ENCODE data around the gene MYLK2.

DNA sequence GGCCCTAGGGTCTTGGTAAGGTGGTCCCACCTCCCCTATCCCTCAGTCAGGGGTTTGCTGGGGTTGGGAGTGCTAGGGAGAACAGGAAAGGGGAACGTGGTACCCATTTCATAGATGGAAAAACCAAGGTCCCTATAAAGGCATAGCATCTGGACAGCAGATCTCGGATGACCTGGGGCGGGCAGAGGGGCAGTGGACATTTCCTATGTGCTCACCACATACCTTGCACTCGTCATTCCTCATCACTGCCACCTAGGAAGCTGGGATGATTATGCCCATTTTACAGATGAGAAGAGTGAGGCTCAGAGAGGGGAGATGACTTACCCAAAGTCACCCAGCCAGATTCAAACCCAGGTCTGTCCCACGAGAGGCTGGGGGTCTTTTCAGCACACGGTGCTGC lies 12.1 kb downstream of the MYLK2 start:
- no peak for TF ChIP-seq POLR2A (IDR thresholded peaks at IDR 0.05; ENCODE audit: low read depth, low read length)
- no peak for TF ChIP-seq SPI1 (IDR thresholded peaks at IDR 0.05; ENCODE audit: low read depth, low read length)
- TF ChIP-seq POLR2AphosphoS5 (IDR thresholded peaks at IDR 0.05; ENCODE audit: low read depth, low read length) = no peak
- TF ChIP-seq TAF1 (IDR thresholded peaks at IDR 0.05; ENCODE audit: low read depth, low read length) = no peak
- no peak for TF ChIP-seq PAX5 (IDR thresholded peaks at IDR 0.05; ENCODE audit: insufficient read depth, low read length, severe bottlenecking)
